HG03196 (cell line): ENCODE measurements around the gene CHD8.

Source experiments
- ATAC-seq: cut with Tn5 transposase; IDR thresholded peaks from one replicate; pipeline ENCODE4 v1.9.1; 2021; ENCODE audit not compliant: unreplicated experiment

The CHD8 gene

DNA sequence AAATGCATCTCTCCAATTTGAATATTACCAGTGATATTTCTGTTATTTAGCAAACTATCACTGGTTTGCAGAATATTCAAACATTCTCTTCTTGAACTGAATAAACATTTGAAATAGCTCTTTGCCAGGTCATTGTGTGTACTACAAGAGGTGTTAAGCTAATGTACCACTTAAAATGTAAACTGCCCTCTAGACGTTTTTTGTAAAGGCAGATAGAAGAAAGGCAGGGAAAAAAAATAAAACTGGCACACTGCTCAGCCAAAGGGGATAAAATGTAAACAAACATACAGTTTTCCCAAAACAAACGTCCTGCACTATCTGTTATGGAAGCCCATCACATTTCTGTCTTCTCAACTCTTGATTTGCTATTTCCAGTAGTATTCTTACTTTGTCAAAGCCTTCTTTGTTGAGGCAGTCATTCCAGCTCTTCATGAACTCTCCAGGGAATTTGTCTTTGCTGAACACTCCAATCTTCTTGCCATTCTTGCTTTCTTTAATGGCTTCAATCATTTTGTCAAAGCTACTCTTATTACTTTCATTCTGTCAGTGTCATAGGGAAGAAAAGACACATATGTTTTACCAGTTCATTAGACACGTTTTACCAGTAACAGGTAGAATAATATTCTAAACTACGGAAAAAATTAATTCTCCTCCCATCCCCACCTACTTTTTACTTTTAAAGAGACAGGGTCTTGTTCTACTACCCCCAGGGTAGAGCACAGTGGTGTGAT, 85.8 kb downstream of the CHD8 start:
- ATAC-seq, result no peak

DNA sequence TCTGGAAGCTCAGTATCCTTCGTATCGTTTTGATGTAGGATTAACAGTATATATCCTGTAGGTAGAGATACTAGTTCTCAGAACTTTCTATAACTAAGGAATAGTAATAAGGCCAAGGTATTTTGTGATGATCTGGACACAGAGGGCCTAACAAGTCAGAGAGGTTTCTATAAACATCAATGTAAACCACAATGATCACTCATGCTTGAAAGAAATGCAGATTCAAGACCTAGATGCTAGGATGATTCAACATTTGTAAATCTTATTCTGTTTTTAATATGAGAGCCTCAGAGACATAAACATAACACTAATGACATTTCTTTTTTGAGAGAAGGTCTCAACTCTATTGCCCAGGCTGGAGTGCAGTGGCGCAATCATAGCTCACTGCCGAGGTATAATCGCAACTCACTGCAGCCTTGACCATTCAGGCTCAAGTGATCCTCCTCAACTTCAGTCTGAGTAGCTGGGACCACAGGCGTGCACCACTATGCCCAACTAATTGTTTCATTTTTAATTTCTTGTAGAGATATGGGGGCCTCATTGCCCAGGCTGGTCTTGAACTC, 88.3 kb downstream of the CHD8 start:
- no peak for ATAC-seq

DNA sequence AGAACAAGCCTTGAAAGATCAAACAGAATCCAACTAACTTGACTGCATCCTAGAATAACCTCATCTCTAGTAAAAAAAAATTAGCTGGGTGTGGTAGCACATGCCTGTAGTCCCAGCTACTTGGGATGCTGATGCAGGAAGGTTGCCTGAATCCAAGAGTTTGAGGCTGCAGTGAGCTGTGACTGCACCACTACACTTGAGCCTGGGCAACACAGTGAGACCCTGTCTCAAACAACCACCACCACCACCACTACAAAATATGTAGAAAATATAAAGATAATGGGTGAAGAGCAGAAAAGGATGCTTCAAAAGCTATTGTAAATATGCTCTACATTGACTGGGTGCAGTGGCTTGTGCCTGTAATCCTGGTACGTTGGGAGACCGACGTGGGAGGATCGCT, 99.4 kb downstream of the CHD8 start:
- ATAC-seq, result no peak

DNA sequence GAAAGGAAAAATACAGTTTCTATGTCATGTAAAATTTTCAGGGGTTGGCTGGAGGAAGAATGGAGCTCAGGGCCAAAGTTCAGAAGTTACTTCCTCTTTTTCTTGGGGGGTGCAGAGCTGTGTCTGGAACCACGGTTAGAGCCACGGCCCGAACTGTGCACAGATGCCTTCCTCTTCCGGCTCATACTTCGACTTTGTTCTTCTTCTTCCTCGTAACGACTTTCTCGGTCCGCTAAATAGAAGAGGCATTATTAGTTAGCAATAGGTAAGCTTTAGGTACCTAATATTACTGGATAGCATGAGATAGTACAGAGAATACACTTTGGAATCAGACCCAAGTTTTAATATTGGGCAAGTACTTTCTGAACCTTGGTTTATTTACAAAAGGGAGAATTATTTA, 103.3 kb downstream of the CHD8 start:
- no peak for ATAC-seq

DNA sequence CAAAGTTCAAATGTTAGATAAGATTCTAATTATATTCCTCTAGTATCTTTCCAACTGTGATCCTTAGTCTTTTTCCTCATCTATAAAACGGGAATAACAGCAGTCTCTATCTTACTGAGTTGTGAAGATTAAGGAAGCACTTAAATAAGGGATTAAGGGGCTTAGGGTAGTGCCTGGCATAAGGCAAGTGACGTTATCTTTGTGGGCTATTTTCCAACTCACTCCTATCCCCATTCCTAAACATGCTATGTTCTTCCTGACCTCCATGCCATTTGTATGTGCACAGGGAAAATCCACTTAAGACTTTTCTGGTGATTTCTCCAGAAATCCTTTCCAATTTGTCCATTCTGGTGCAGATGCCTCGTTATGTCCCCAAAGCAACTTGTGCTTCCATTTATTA, 105.4 kb downstream of the CHD8 start:
- ATAC-seq, result no peak

DNA sequence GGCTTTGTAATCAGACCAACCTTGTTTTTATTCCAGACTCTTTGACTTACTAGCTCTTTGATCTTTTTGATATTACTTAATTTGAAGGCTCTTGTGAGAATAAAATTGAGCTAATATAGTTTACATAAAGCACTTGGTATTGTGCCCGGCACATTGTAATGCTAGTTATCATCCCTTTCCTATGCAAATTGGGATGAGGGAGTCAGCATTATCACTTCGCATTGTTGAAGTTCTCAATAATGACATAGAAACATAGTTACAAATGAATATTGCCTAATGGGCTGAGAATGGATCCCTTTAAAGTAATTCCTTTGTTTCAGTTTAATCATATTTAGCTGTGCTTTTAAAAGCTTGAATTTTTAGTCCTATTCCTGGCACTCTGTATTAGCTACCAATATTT, 108.7 kb downstream of the CHD8 start:
- no peak for ATAC-seq

DNA sequence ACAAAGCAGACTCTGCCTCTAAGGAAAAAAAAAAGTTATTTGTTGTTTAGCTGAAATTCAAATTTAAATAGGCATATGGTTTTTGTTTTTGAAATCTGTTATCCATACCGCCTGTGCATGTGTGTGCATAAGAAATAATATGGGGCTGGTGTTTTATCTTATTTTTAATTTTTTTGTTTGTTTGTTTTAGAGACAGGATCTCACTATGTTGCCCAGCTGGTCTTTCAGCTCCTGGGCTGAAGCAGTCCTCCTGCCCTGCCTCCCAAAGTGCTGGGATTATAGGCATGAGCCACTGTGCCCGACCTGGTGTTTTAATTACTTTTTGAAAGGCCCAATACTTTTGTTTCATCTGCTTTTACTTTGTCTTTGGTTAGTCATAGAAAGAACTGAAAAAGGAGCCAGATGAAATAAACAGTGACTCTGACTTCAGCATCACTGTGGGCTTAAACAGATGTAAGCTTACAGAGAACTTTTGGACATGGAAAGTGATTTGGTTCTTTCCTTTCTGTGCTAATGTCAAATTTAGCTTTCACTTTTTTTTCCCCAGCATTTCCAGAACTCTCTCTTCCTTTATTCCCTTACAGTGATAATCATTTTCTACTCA, 109.3 kb downstream of the CHD8 start:
- ATAC-seq, result no peak

DNA sequence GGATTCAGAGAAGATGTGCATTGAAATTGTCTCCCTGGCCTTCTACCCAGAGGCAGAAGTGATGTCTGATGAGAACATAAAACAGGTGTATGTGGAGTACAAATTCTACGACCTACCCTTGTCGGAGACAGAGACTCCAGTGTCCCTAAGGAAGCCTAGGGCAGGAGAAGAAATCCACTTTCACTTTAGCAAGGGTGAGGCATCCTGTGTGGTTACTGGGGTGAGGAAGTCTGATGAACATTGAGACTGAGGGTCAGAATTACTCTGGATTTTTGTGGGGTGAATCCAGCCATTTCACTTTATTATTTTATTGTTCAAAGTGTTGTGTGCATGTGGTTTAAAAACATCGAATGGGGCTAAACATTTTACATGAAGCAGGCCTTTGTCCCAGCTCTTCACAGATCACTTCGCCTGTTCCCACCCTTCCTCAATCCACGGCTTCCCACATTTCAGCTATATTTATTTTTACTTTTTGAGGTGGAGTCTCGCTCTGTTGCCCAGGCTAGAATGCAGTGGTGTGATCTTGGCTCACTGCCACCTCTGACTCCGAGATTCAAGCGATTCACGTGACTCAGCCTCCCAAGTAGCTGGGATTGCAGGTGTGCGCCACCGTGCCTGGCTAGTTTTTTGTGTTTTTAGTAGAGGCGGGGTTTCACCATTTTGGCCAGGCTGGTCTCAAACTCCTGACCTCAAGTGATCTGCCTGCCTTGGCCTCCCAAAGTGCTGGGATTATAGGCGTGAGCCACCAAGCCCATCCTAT, 112.7 kb downstream of the CHD8 start:
- ATAC-seq, result no peak
